Endothelial cell of umbilical vein (primary cell): ENCODE results near the gene TAS2R1.

Source experiments
- POLR2A ChIP-seq: IDR thresholded peaks from 2 replicates; pipeline ENCODE4 v1.6.1; 2012; ENCODE audit warnings: low read depth, mild to moderate bottlenecking, control low read depth, low read length
- POLR2AphosphoS5 ChIP-seq: IDR thresholded peaks from 2 replicates; pipeline ENCODE4 v1.6.1; 2012; ENCODE audit warnings: low read depth, mild to moderate bottlenecking, control low read depth, low read length, moderate library complexity; ENCODE audit not compliant: insufficient read depth
- TF ChIP-seq, protein P1 (sequence below), 2 donors: IDR thresholded peaks; 1 replicate in 1 of 2; 2 replicates in 1 of 2; pipeline ENCODE4 v1.5.1; 2011; ENCODE audit warnings: low read length in 2 of 2, mild to moderate bottlenecking in 2 of 2, moderate library complexity in 2 of 2, control low read depth in 1 of 2, inconsistent platforms in 1 of 2, low read depth in 1 of 2; ENCODE audit not compliant: insufficient read depth in 1 of 2; ENCODE audit errors: extremely low read depth in 1 of 2
- TF ChIP-seq, protein P2 (sequence below): IDR thresholded peaks from 2 replicates; pipeline ENCODE4 v1.6.1; 2011; ENCODE audit not compliant: insufficient read depth, insufficient read length

DNA sequence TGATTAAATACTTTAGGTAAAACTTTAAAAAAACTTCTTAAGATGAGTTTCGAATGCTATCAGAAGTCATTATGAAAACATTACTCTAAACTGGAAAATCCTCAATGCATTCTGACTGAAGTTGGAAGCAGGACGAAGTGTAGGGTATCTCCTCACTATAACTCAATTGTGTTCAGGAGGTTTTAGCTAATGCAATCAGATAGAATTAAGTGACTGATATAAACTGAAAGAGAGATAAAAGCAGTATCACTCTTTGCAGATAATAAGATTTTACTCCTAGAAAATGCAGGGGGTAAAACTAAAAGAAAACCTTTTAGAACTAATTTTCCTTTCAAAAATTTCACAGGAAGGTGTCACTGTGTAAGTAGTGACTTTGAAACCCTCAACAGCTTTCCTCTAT lies 22.1 kb downstream of the TAS2R1 start:
- no peak for TF ChIP-seq POLR2A
- no peak for TF ChIP-seq POLR2AphosphoS5
- TF ChIP-seq, protein P1, sequence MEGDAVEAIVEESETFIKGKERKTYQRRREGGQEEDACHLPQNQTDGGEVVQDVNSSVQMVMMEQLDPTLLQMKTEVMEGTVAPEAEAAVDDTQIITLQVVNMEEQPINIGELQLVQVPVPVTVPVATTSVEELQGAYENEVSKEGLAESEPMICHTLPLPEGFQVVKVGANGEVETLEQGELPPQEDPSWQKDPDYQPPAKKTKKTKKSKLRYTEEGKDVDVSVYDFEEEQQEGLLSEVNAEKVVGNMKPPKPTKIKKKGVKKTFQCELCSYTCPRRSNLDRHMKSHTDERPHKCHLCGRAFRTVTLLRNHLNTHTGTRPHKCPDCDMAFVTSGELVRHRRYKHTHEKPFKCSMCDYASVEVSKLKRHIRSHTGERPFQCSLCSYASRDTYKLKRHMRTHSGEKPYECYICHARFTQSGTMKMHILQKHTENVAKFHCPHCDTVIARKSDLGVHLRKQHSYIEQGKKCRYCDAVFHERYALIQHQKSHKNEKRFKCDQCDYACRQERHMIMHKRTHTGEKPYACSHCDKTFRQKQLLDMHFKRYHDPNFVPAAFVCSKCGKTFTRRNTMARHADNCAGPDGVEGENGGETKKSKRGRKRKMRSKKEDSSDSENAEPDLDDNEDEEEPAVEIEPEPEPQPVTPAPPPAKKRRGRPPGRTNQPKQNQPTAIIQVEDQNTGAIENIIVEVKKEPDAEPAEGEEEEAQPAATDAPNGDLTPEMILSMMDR (IDR thresholded peaks at IDR 0.05; ENCODE audit: extremely low read depth in 1 of 2, insufficient read depth in 1 of 2, low read depth in 1 of 2, low read length in 2 of 2): no peak
- TF ChIP-seq, protein P2, sequence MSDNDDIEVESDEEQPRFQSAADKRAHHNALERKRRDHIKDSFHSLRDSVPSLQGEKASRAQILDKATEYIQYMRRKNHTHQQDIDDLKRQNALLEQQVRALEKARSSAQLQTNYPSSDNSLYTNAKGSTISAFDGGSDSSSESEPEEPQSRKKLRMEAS: no peak
